ENCODE data around the gene TCF25. TPM values are rescaled to one million over a fixed set of nuclear protein-coding genes. Genes with fewer than 3 reads are reported as not detected.

The TCF25 gene
- polyA plus RNA-seq, 1 donor (not counting 4 experiments of a cell fraction or from before 2014, with no cell fraction given): 103 TPM

DNA sequence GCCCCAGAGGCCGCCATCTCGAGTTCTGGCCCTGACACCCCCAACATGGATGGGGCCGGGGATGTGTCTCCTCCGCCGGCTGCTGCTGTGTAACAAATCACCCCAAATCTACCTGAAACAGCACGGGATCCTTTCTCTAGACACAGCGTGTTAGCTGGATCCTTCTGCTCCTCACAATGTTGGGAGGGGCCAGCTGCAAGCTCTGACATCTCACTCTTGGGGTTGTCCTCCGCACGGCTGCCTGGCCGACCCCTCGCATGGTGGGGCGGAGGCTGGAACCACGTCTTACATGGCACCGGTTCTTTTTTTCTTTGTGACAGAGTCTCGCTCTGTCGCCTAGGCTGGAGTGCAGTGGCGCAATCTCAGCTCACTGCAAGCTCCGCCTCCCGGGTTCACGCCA is 63.6 kb downstream of the TCF25 start:
- no peak overlapping the region for H3K4me3 ChIP-seq (ENCODE audit: control insufficient read depth in 2 of 3, extremely low read depth in 1 of 3, insufficient read depth in 2 of 3, low read depth in 1 of 3, low read length in 3 of 3)
- no peaks in the 10 kb centered on the region for H3K79me2 ChIP-seq (ENCODE audit: control insufficient read depth, insufficient read depth, low read length)
- TF ChIP-seq EZH2 (IDR thresholded peaks at IDR 0.05; ENCODE audit: low read length): no peak
- TF ChIP-seq, protein P1, sequence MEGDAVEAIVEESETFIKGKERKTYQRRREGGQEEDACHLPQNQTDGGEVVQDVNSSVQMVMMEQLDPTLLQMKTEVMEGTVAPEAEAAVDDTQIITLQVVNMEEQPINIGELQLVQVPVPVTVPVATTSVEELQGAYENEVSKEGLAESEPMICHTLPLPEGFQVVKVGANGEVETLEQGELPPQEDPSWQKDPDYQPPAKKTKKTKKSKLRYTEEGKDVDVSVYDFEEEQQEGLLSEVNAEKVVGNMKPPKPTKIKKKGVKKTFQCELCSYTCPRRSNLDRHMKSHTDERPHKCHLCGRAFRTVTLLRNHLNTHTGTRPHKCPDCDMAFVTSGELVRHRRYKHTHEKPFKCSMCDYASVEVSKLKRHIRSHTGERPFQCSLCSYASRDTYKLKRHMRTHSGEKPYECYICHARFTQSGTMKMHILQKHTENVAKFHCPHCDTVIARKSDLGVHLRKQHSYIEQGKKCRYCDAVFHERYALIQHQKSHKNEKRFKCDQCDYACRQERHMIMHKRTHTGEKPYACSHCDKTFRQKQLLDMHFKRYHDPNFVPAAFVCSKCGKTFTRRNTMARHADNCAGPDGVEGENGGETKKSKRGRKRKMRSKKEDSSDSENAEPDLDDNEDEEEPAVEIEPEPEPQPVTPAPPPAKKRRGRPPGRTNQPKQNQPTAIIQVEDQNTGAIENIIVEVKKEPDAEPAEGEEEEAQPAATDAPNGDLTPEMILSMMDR (optimal IDR thresholded peaks at IDR 0.05 in 1 of 3, IDR thresholded peaks at IDR 0.05 in 1 of 3, conservative IDR thresholded peaks at IDR 0.05 in 1 of 3; ENCODE audit: extremely low read depth in 1 of 3, insufficient read depth in 2 of 3, low read length in 3 of 3): no peak
- FAIRE-seq: no peak
- peaks cover 9% of the 10 kb centered on the region in 2 experiments for H3K36me3 ChIP-seq (ENCODE audit: control insufficient read depth in 2 of 2, extremely low read depth in 1 of 2, insufficient read depth in 2 of 2, low read length in 2 of 2)
- H2AFZ ChIP-seq (ENCODE audit: control insufficient read depth, low read length): no peak overlapping the region
- H3K9ac ChIP-seq (ENCODE audit: control insufficient read depth, extremely low read depth, insufficient read depth, low read length): no peak overlapping the region
- no peaks in the 10 kb centered on the region for H3K9me3 ChIP-seq (ENCODE audit: control insufficient read depth, low read depth, low read length)
- H3K4me1 ChIP-seq (ENCODE audit: control insufficient read depth, extremely low read depth, insufficient read depth, low read length): no peaks in the 10 kb centered on the region
- no peak overlapping the region for H3K27ac ChIP-seq (ENCODE audit: control insufficient read depth, insufficient read depth, low read length)
- no peak overlapping the region for H3K4me2 ChIP-seq (ENCODE audit: control insufficient read depth, extremely low read depth, insufficient read depth, low read depth, low read length)
- H4K20me1 ChIP-seq (ENCODE audit: control insufficient read depth, extremely low read depth, insufficient read depth, low read length): no peaks in the 10 kb centered on the region
- H3K9me1 ChIP-seq (ENCODE audit: control insufficient read depth, extremely low read depth, insufficient read depth, low read length): no peaks in the 10 kb centered on the region
- dilution Hi-C loops (cut with MboI; ENCODE audit: extremely low pct_ligation_motif_present, low sequenced_read_pairs): no loop called here
- peaks cover 6% of the 10 kb centered on the region for H3K27me3 ChIP-seq (ENCODE audit: control insufficient read depth, extremely low read depth, insufficient read depth, low read length)
- no peak for DNase-seq (ENCODE audit: low read depth, low spot score)

DNA sequence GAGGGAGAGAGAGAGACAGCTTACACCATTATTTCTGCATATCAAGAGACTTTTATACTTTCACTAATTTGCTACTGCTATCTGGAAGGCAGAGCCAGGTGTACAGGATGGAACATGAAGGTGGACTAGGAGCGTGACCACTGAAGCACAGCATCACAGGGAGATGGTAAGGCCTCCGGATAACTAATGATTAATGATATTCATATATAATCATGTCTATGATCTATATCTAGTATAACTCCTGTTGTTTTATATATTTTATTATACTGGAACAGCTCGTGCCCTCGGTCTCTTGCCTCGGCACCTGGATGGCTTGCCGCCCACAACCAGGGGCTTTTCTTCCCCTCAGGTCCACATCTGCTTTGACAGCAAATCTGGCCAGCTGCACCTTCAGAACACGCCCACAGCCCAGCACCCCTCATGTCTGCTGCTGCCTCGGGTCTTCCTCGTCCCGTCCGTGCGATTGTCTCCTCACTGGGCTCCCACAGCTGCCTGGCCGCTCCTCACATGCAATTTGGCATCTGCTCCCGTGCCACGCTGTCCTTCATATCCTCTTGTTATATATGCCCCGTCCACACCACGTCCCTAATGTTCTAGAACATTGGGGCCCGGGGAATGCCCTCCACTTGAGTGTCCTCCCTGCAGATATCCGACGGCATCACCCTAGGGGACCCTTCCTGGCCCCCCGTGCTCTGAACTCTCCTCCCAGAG is 64.9 kb downstream of the TCF25 start:
- Histone ChIP-seq H3K79me2 (ENCODE audit: control insufficient read depth, insufficient read depth, low read length) (no peaks in the 10 kb centered on the region), H3K27me3 (ENCODE audit: control insufficient read depth, extremely low read depth, insufficient read depth, low read length) (peaks cover 6% of the 10 kb centered on the region), H4K20me1 (ENCODE audit: control insufficient read depth, extremely low read depth, insufficient read depth, low read length) (no peaks in the 10 kb centered on the region), H3K4me1 (ENCODE audit: control insufficient read depth, extremely low read depth, insufficient read depth, low read length) (no peaks in the 10 kb centered on the region), H3K9me3 (ENCODE audit: control insufficient read depth, low read depth, low read length) (no peaks in the 10 kb centered on the region), H3K4me2 (ENCODE audit: control insufficient read depth, extremely low read depth, insufficient read depth, low read depth, low read length) (no peak overlapping the region), H3K9ac (ENCODE audit: control insufficient read depth, extremely low read depth, insufficient read depth, low read length) (no peak overlapping the region), H3K9me1 (ENCODE audit: control insufficient read depth, extremely low read depth, insufficient read depth, low read length) (no peaks in the 10 kb centered on the region), H3K27ac (ENCODE audit: control insufficient read depth, insufficient read depth, low read length) (no peak overlapping the region), H2AFZ (ENCODE audit: control insufficient read depth, low read length) (no peak overlapping the region), H3K4me3 (ENCODE audit: control insufficient read depth in 2 of 3, extremely low read depth in 1 of 3, insufficient read depth in 2 of 3, low read depth in 1 of 3, low read length in 3 of 3) (no peak overlapping the region), H3K36me3 (ENCODE audit: control insufficient read depth in 2 of 2, extremely low read depth in 1 of 2, insufficient read depth in 2 of 2, low read length in 2 of 2) (peaks cover 9% of the 10 kb centered on the region in 2 experiments)
- DNase-seq (ENCODE audit: low read depth, low spot score) (no peak), FAIRE-seq (no peak)
- TF ChIP-seq, protein P1 (optimal IDR thresholded peaks at IDR 0.05 in 1 of 3, IDR thresholded peaks at IDR 0.05 in 1 of 3, conservative IDR thresholded peaks at IDR 0.05 in 1 of 3; ENCODE audit: extremely low read depth in 1 of 3, insufficient read depth in 2 of 3, low read length in 3 of 3): no peak
- no peak for TF ChIP-seq EZH2 (IDR thresholded peaks at IDR 0.05; ENCODE audit: low read length)
- dilution Hi-C loops (cut with MboI; ENCODE audit: extremely low pct_ligation_motif_present, low sequenced_read_pairs): no loop called here
